Stimulated activated CD4-positive, alpha-beta T cell treated with anti-CD3 and anti-CD28 coated beads, Interleukin-4, amount 100 ng/mL, for 4 hours (primary cell): Measurements from ENCODE around the gene ERP29.
"Not testable (repeated sequence)": the region's sequence is repeated elsewhere in the genome, so short reads cannot be mapped to it uniquely, and the experiment has no call there.

Experiments used
- DNase-seq, 2 experiments: peaks; one replicate each; pipeline ENCODE4 v3.0.0-alpha.2; 2020

Gene ERP29

GRCh38 chr12:112004041-112004440 lies 9.2 kb upstream of the ERP29 start:
- DNase-seq, result no peak

GRCh38 chr12:112005419-112006395 lies 7.5 kb upstream of the ERP29 start:
- DNase-seq, result no peak

GRCh38 chr12:112007945-112008344 lies 5.3 kb upstream of the ERP29 start:
- DNase-seq, result no peak

GRCh38 chr12:112008918-112009317 lies 4.3 kb upstream of the ERP29 start:
- no peak for DNase-seq

- not testable (repeated sequence) for DNase-seq
Observed at GRCh38 chr12:112009596-112009995, 3.6 kb upstream of the ERP29 start.

- DNase-seq, result no peak
Observed at GRCh38 chr12:112010415-112011344, 2.5 kb upstream of the ERP29 start.

- no peak for DNase-seq
Observed at GRCh38 chr12:112011685-112012084, 1.5 kb upstream of the ERP29 start.

GRCh38 chr12:112013601-112014402 lies 576 bp downstream of the ERP29 start:
- peak; percentile 55 to 79 for DNase-seq

GRCh38 chr12:112015938-112016337 lies 2.7 kb downstream of the ERP29 start:
- no peak for DNase-seq

GRCh38 chr12:112017041-112017440 lies 3.8 kb downstream of the ERP29 start:
- DNase-seq, result no peak

GRCh38 chr12:112018571-112019237 lies 5.5 kb downstream of the ERP29 start:
- DNase-seq, result no peak

- no peak for DNase-seq
Observed at GRCh38 chr12:112020947-112021457, 7.8 kb downstream of the ERP29 start.

GRCh38 chr12:112022241-112023016 lies 9.2 kb downstream of the ERP29 start:
- DNase-seq, result no peak

- DNase-seq, result no peak
Observed at GRCh38 chr12:112023759-112024396, 10.7 kb downstream of the ERP29 start.

GRCh38 chr12:112025808-112026375 lies 12.7 kb downstream of the ERP29 start:
- DNase-seq, result no peak

- no peak for DNase-seq
Observed at GRCh38 chr12:112029301-112029700, 16.1 kb downstream of the ERP29 start.

GRCh38 chr12:112031472-112031871 lies 18.2 kb downstream of the ERP29 start:
- no peak for DNase-seq

- no peak for DNase-seq
Observed at GRCh38 chr12:112032292-112032691, 19.1 kb downstream of the ERP29 start.

- DNase-seq, result no peak
Observed at GRCh38 chr12:112035219-112035785, 22.1 kb downstream of the ERP29 start.

GRCh38 chr12:112036614-112037013 lies 23.4 kb downstream of the ERP29 start:
- DNase-seq, result not testable (repeated sequence)
